H9 (cell line): ENCODE results near the gene PSME1. TPM values are rescaled to one million over a fixed set of nuclear protein-coding genes. Genes with fewer than 3 reads are reported as not detected.

Experiments used
- DNase-seq: peaks from one replicate; pipeline ENCODE4 v3.0.0-alpha.2; 2017
- H2AFZ ChIP-seq: one replicate; pipeline ENCODE4 v1.6.1; 2013; ENCODE audit warnings: mild to moderate bottlenecking, low read length, control low read depth, moderate library complexity
- H2AK5ac ChIP-seq: 2 replicates; pipeline ENCODE4 v1.6.1; 2013; ENCODE audit warnings: low read length, control low read depth, mixed read lengths; ENCODE audit not compliant: insufficient read length
- H2BK120ac ChIP-seq: one replicate; pipeline ENCODE4 v1.6.1; 2013; ENCODE audit warnings: low read depth, mild to moderate bottlenecking, low read length, control low read depth, inconsistent platforms; ENCODE audit not compliant: poor library complexity, severe bottlenecking
- H2BK12ac ChIP-seq: 2 replicates; pipeline ENCODE4 v1.6.1; 2013; ENCODE audit warnings: low read length, control low read depth, mixed read lengths, low read depth; ENCODE audit not compliant: insufficient read length
- H2BK15ac ChIP-seq: 2 replicates; pipeline ENCODE4 v1.6.1; 2013; ENCODE audit warnings: low read depth, low read length, control low read depth
- H2BK20ac ChIP-seq: one replicate; pipeline ENCODE4 v1.6.1; 2013; ENCODE audit warnings: low read depth, mild to moderate bottlenecking, low read length, control low read depth, inconsistent platforms; ENCODE audit not compliant: poor library complexity, severe bottlenecking
- H2BK5ac ChIP-seq: 2 replicates; pipeline ENCODE4 v1.6.1; 2013; ENCODE audit warnings: low read length, control low read depth, mixed read lengths; ENCODE audit not compliant: insufficient read length
- H3K14ac ChIP-seq: 2 replicates; pipeline ENCODE4 v1.6.1; 2013; ENCODE audit warnings: low read length, control low read depth; ENCODE audit not compliant: insufficient read depth
- H3K18ac ChIP-seq: 2 replicates; pipeline ENCODE4 v1.6.1; 2013; ENCODE audit warnings: low read depth, mild to moderate bottlenecking, mixed read lengths, low read length, control low read depth; ENCODE audit not compliant: insufficient read length
- H3K23ac ChIP-seq: 2 replicates; pipeline ENCODE4 v1.6.1; 2013; ENCODE audit warnings: low read length, control low read depth, mixed read lengths, low read depth; ENCODE audit not compliant: insufficient read length
- H3K23me2 ChIP-seq: 2 replicates; pipeline ENCODE4 v1.6.1; 2013; ENCODE audit warnings: low read depth, mild to moderate bottlenecking, mixed read lengths, low read length, control low read depth; ENCODE audit not compliant: insufficient read length, poor library complexity, severe bottlenecking
- H3K27ac ChIP-seq: 2 replicates; pipeline ENCODE4 v1.5.1; 2013; ENCODE audit warnings: low read length, control low read depth, mixed read lengths, low read depth; ENCODE audit not compliant: insufficient read length
- H3K27me3 ChIP-seq: 2 replicates; pipeline ENCODE4 v1.6.1; 2013; ENCODE audit warnings: low read length, control low read depth, inconsistent platforms; ENCODE audit not compliant: insufficient read depth
- H3K4ac ChIP-seq: 2 replicates; pipeline ENCODE4 v1.6.1; 2013; ENCODE audit warnings: low read depth, mild to moderate bottlenecking, control low read depth, inconsistent platforms, low read length, moderate library complexity
- H3K4me1 ChIP-seq: 2 replicates; pipeline ENCODE4 v1.6.1; 2013; ENCODE audit warnings: low read length, control low read depth, inconsistent platforms; ENCODE audit not compliant: insufficient read depth
- H3K4me2 ChIP-seq: 2 replicates; pipeline ENCODE4 v1.6.1; 2013; ENCODE audit warnings: low read length, control low read depth, mixed read lengths; ENCODE audit not compliant: insufficient read length, insufficient read depth
- H3K56ac ChIP-seq: 2 replicates; pipeline ENCODE4 v1.6.1; 2013; ENCODE audit warnings: low read depth, mild to moderate bottlenecking, mixed read lengths, low read length, control low read depth; ENCODE audit not compliant: insufficient read length
- H3K79me1 ChIP-seq: 2 replicates; pipeline ENCODE4 v1.6.1; 2013; ENCODE audit warnings: low read depth, mild to moderate bottlenecking, moderate library complexity, low read length, control low read depth, inconsistent platforms; ENCODE audit not compliant: insufficient read depth, poor library complexity, severe bottlenecking
- H3K79me2 ChIP-seq: 2 replicates; pipeline ENCODE4 v1.6.1; 2013; ENCODE audit warnings: low read length, control low read depth, inconsistent platforms; ENCODE audit not compliant: insufficient read depth
- H3K9ac ChIP-seq: 2 replicates; pipeline ENCODE4 v1.6.1; 2013; ENCODE audit warnings: low read length, control low read depth, mixed read lengths; ENCODE audit not compliant: insufficient read length; ENCODE audit errors: extremely low read depth
- H3K9me3 ChIP-seq: one replicate; pipeline ENCODE4 v1.6.1; 2013; ENCODE audit warnings: low read depth, low read length, inconsistent platforms; ENCODE audit not compliant: control insufficient read depth
- H3T11ph ChIP-seq: one replicate; pipeline ENCODE4 v1.6.1; 2013; ENCODE audit warnings: mild to moderate bottlenecking, low read length, control low read depth, inconsistent platforms
- H4K20me1 ChIP-seq: one replicate; pipeline ENCODE4 v1.6.1; 2013; ENCODE audit not compliant: control insufficient read depth, insufficient read length, insufficient read depth
- H4K5ac ChIP-seq: 2 replicates; pipeline ENCODE4 v1.6.1; 2013; ENCODE audit warnings: low read depth, mild to moderate bottlenecking, mixed read lengths, low read length, control low read depth; ENCODE audit not compliant: insufficient read length
- H4K8ac ChIP-seq: replicated peaks from 2 replicates; pipeline ENCODE4 v1.6.1; 2013; ENCODE audit warnings: low read length, control low read depth, mixed read lengths, low read depth; ENCODE audit not compliant: insufficient read length
- H4K91ac ChIP-seq: 2 replicates; pipeline ENCODE4 v1.6.1; 2013; ENCODE audit warnings: low read depth, mild to moderate bottlenecking, moderate library complexity, mixed read lengths, low read length, control low read depth; ENCODE audit not compliant: insufficient read length
- H3K27ac Mint-ChIP-seq, 3 experiments: 2 replicates in 2 of 3; 3 replicates in 1 of 3; pipeline ENCODE4 v1.8.0; 2020 to 2021; ENCODE audit warnings: mixed read lengths in 3 of 3, mild to moderate bottlenecking in 1 of 3, moderate library complexity in 1 of 3
- H3K27me3 Mint-ChIP-seq: 2 replicates; pipeline ENCODE4 v1.8.0; 2021; ENCODE audit warnings: low read depth, mild to moderate bottlenecking, moderate library complexity, mixed read lengths
- H3K36me3 Mint-ChIP-seq, 3 experiments: 2 replicates in 2 of 3; 3 replicates in 1 of 3; pipeline ENCODE4 v1.8.0; 2020 to 2021; ENCODE audit warnings: low read depth in 3 of 3, mixed read lengths in 3 of 3; ENCODE audit not compliant: insufficient read depth in 1 of 3
- H3K4me1 Mint-ChIP-seq, 2 experiments: 2 replicates each; pipeline ENCODE4 v1.8.0; 2020; ENCODE audit warnings: mixed read lengths in 2 of 2
- H3K4me3 Mint-ChIP-seq, 2 experiments: 2 replicates in 1 of 2; 3 replicates in 1 of 2; pipeline ENCODE4 v1.8.0; 2020 to 2021; ENCODE audit warnings: mild to moderate bottlenecking in 2 of 2, mixed read lengths in 2 of 2, moderate library complexity in 1 of 2
- H3K9me3 Mint-ChIP-seq, 2 experiments: 2 replicates in 1 of 2; 3 replicates in 1 of 2; pipeline ENCODE4 v1.8.0; 2020; ENCODE audit warnings: mild to moderate bottlenecking in 2 of 2, mixed read lengths in 2 of 2, moderate library complexity in 1 of 2
- CTCF ChIP-seq: fragments of 200-600 bp; sonication (generic); conservative IDR thresholded peaks from 3 replicates; pipeline ENCODE4 v1.8.0; 2021; ENCODE audit warnings: antibody characterized with exemption, mild to moderate bottlenecking
- WGBS: extraction: QIAGEN DNeasy Blood & Tissue Kit; methylation state at CpG from one replicate; pipeline ENCODE4 v1.1.7; 2013; ENCODE audit warnings: missing lambda C conversion rate, low lambda C conversion rate, mixed read lengths; ENCODE audit not compliant: insufficient read length; ENCODE audit errors: extremely low coverage; 5-methylcytosine and 5-hydroxymethylcytosine counted together
- total RNA-seq: library from RNA; stranded (reverse); gene quantifications from 2 replicates; pipeline ENCODE4 v1.2.1, GENCODE V29; 2021

The PSME1 gene
- total RNA-seq, 1 experiment from 2014 or later: 109 TPM

- no peaks in the 10 kb centered on the region for H3K36me3 Mint-ChIP-seq
- H4K5ac ChIP-seq: no peak overlapping the region
- H3K27ac Mint-ChIP-seq: no peak overlapping the region
Measured at GRCh38 chr14:24087004-24087403, 49.0 kb upstream of the PSME1 start.

More at GRCh38 chr14:24087004-24087403, 49.0 kb upstream of the PSME1 start:
- no peak overlapping the region for H4K8ac ChIP-seq
- H3K4me3 Mint-ChIP-seq: no peak overlapping the region; a peak in 1 of 5 replicates
- H3K4me1 Mint-ChIP-seq: peaks cover 9 to 23% of the 10 kb centered on the region in 2 experiments
- H3K79me1 ChIP-seq: no peaks in the 10 kb centered on the region
- no peak overlapping the region for H3T11ph ChIP-seq
- no peaks in the 10 kb centered on the region for H4K20me1 ChIP-seq
- H2BK20ac ChIP-seq: no peak overlapping the region
- WGBS: no CpG with 5 or more reads among the region's 1 CpG
- DNase-seq: no peak
- no peak overlapping the region for H2BK15ac ChIP-seq
- H3K4me2 ChIP-seq: no peak overlapping the region
- H2BK5ac ChIP-seq: no peak overlapping the region
- H2BK12ac ChIP-seq: no peak overlapping the region
- TF ChIP-seq CTCF: no peak
- no peak overlapping the region for H3K9ac ChIP-seq
- H3K79me2 ChIP-seq: no peaks in the 10 kb centered on the region
- H3K4me1 ChIP-seq: no peaks in the 10 kb centered on the region
- no peaks in the 10 kb centered on the region; the same call in 1 of the 2 replicates for H3K27me3 ChIP-seq
- H3K9me3 Mint-ChIP-seq: no peaks in the 10 kb centered on the region
- H3K9me3 ChIP-seq: no peaks in the 10 kb centered on the region
- no peak overlapping the region for H3K23ac ChIP-seq
- no peak overlapping the region for H3K4ac ChIP-seq
- no peak overlapping the region for H3K27ac ChIP-seq
- no peak overlapping the region for H4K91ac ChIP-seq
- H3K18ac ChIP-seq: no peak overlapping the region
- H3K14ac ChIP-seq: no peak overlapping the region
- H2AK5ac ChIP-seq: no peak overlapping the region
- no peak overlapping the region for H2BK120ac ChIP-seq
- no peak overlapping the region for H3K56ac ChIP-seq
- no peak overlapping the region for H2AFZ ChIP-seq
- no peaks in the 10 kb centered on the region for H3K23me2 ChIP-seq
- peaks cover 21% of the 10 kb centered on the region for H3K27me3 Mint-ChIP-seq
